Sigmoid colon (tissue), 4 donors: ENCODE measurements around the gene PCOLCE2.

ENCODE experiments used
- POLR2A ChIP-seq, 2 donors: fragments of 450-650 bp; IDR thresholded peaks; one replicate each; pipeline ENCODE4 v1.6.1; 2016; ENCODE audit warnings: antibody characterized with exemption in 2 of 2, mild to moderate bottlenecking in 2 of 2, moderate library complexity in 2 of 2
- POLR2AphosphoS5 ChIP-seq, 4 donors: sonication (generic); formaldehyde crosslinking; IDR thresholded peaks; one replicate each; pipeline ENCODE4 v1.6.1; 2017; ENCODE audit warnings: antibody characterized with exemption in 4 of 4
- TF ChIP-seq, protein P1 (sequence below), 4 experiments: fragments of 450-650 bp in 3 of 4; fragments of 200-600 bp in 1 of 4; IDR thresholded peaks; one replicate each; pipeline ENCODE4 v1.5.1; 2016 to 2019; ENCODE audit warnings: antibody characterized with exemption in 4 of 4, mild to moderate bottlenecking in 3 of 4, moderate library complexity in 2 of 4

DNA sequence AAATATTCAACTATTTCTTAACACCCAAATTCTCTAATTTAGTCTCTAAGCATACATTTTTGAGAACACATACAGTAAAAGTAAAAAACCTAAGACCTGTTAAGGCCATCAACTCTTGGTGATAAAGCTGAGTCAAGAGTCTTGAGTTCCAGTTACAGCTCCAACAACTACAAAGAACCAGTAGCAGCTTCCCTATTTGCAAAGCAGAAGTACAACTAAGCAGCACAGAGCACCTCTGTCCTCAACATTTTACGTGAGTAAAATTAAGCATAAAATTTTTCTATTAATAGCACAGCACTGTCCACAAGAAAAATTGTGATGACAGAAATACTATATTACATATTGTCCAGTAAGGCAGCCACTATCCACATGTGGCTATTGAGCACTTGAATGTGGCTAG lies 4.4 kb downstream of the PCOLCE2 start:
- TF ChIP-seq, protein P1, sequence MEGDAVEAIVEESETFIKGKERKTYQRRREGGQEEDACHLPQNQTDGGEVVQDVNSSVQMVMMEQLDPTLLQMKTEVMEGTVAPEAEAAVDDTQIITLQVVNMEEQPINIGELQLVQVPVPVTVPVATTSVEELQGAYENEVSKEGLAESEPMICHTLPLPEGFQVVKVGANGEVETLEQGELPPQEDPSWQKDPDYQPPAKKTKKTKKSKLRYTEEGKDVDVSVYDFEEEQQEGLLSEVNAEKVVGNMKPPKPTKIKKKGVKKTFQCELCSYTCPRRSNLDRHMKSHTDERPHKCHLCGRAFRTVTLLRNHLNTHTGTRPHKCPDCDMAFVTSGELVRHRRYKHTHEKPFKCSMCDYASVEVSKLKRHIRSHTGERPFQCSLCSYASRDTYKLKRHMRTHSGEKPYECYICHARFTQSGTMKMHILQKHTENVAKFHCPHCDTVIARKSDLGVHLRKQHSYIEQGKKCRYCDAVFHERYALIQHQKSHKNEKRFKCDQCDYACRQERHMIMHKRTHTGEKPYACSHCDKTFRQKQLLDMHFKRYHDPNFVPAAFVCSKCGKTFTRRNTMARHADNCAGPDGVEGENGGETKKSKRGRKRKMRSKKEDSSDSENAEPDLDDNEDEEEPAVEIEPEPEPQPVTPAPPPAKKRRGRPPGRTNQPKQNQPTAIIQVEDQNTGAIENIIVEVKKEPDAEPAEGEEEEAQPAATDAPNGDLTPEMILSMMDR (IDR thresholded peaks at IDR 0.05) = no peak
- TF ChIP-seq POLR2A (IDR thresholded peaks at IDR 0.05) = no peak
- TF ChIP-seq POLR2AphosphoS5 (IDR thresholded peaks at IDR 0.05) = no peak
